PC-9 (cell line): ENCODE data around the gene GOLGA6C. TPM values are rescaled to one million over a fixed set of nuclear protein-coding genes. Genes with fewer than 3 reads are reported as not detected.
"Not testable (repeated sequence)": the region's sequence is repeated elsewhere in the genome, so short reads cannot be mapped to it uniquely, and the experiment has no call there.

Source experiments
- BruUV-seq: library from RNA; stranded (reverse); fragments of 400-500 nt; replicated peaks from 2 replicates; lab custom pipeline; 2021; lab: Mats Ljungman, UMichigan
- CTCF ChIA-PET: fragments of 300-600 bp; sonication (Branson Sonifier 250); formaldehyde crosslinking; loops from one replicate; lab custom pipeline; 2022; ENCODE audit warnings: antibody characterized with exemption; lab: Charles Lee
- POLR2A ChIA-PET: fragments of 300-600 bp; sonication (Branson Sonifier 250); formaldehyde crosslinking; loops from one replicate; lab custom pipeline; 2022; ENCODE audit warnings: antibody characterized with exemption; ENCODE audit not compliant: unreplicated experiment; lab: Charles Lee
- DNase-seq, 2 experiments: peaks; one replicate each; pipeline versions ENCODE4 v3.0.0 to v3.0.0-alpha.2; 2015 to 2022; ENCODE audit warnings: mixed read lengths in 1 of 2
- H2AFZ ChIP-seq: fragments of 200-600 bp; sonication (generic); 2 replicates; pipeline ENCODE4 v1.8.1; 2017; ENCODE audit warnings: antibody characterized with exemption
- H3F3A ChIP-seq: fragments of 200-600 bp; sonication (generic); 2 replicates; pipeline ENCODE4 v1.8.1; 2017; ENCODE audit warnings: antibody characterized with exemption, mild to moderate bottlenecking, low read depth; ENCODE audit not compliant: insufficient read depth
- H3K27ac ChIP-seq: fragments of 200-600 bp; sonication (generic); 2 replicates; pipeline ENCODE4 v1.6.1; 2016; ENCODE audit warnings: mixed run types
- H3K27me3 ChIP-seq: fragments of 200-600 bp; sonication (generic); 2 replicates; pipeline ENCODE4 v1.6.1; 2016; ENCODE audit warnings: low read depth, mixed run types; ENCODE audit not compliant: insufficient read depth
- H3K36me3 ChIP-seq: fragments of 200-600 bp; sonication (generic); 2 replicates; pipeline ENCODE4 v1.6.1; 2016; ENCODE audit warnings: low read depth, mixed run types
- H3K4me1 ChIP-seq: fragments of 200-600 bp; sonication (generic); replicated peaks from 2 replicates; pipeline ENCODE4 v1.6.1; 2016; ENCODE audit warnings: mixed run types; ENCODE audit not compliant: insufficient read depth
- H3K4me2 ChIP-seq: fragments of 200-600 bp; sonication (generic); 2 replicates; pipeline ENCODE4 v1.6.1; 2017; ENCODE audit warnings: mixed run types
- H3K4me3 ChIP-seq: fragments of 200-600 bp; sonication (generic); 2 replicates; pipeline ENCODE4 v1.6.1; 2016; ENCODE audit warnings: mixed run types
- H3K79me2 ChIP-seq: fragments of 200-600 bp; sonication (generic); 2 replicates; pipeline ENCODE4 v1.6.1; 2017; ENCODE audit warnings: low read depth, mixed run types
- H3K9me2 ChIP-seq: fragments of 200-600 bp; sonication (generic); 2 replicates; pipeline ENCODE4 v1.8.1; 2017; ENCODE audit warnings: mild to moderate bottlenecking; ENCODE audit not compliant: insufficient read depth
- H3K9me3 ChIP-seq: fragments of 200-600 bp; sonication (generic); 2 replicates; pipeline ENCODE4 v1.8.1; 2016; ENCODE audit warnings: low read depth; ENCODE audit not compliant: insufficient read depth
- H4K20me1 ChIP-seq: fragments of 200-600 bp; sonication (generic); 2 replicates; pipeline ENCODE4 v1.8.1; 2017; ENCODE audit not compliant: insufficient read depth
- EZH2 ChIP-seq: fragments of 200-600 bp; sonication (generic); IDR thresholded peaks from 2 replicates; pipeline ENCODE4 v1.8.0; 2017; ENCODE audit warnings: antibody characterized with exemption, low read depth
- intact Hi-C: fragments of 100-400 bp; cut with micrococcal nuclease; formaldehyde crosslinking; loops from one replicate; pipeline ENCODE4 v1.10.0; 2022; ENCODE audit not compliant: unreplicated experiment
- total RNA-seq: library from RNA; stranded (reverse); gene quantifications from 2 replicates; pipeline ENCODE4 v1.2.3, GENCODE V29; 2021
- TF ChIP-seq, protein P1 (sequence below): fragments of 200-600 bp; sonication (generic); conservative IDR thresholded peaks from 2 replicates; pipeline ENCODE4 v1.6.1; 2017; ENCODE audit warnings: mixed run types, antibody characterized with exemption, mild to moderate bottlenecking, moderate library complexity

Gene GOLGA6C
- total RNA-seq, 1 experiment from 2014 or later = not detected

DNA sequence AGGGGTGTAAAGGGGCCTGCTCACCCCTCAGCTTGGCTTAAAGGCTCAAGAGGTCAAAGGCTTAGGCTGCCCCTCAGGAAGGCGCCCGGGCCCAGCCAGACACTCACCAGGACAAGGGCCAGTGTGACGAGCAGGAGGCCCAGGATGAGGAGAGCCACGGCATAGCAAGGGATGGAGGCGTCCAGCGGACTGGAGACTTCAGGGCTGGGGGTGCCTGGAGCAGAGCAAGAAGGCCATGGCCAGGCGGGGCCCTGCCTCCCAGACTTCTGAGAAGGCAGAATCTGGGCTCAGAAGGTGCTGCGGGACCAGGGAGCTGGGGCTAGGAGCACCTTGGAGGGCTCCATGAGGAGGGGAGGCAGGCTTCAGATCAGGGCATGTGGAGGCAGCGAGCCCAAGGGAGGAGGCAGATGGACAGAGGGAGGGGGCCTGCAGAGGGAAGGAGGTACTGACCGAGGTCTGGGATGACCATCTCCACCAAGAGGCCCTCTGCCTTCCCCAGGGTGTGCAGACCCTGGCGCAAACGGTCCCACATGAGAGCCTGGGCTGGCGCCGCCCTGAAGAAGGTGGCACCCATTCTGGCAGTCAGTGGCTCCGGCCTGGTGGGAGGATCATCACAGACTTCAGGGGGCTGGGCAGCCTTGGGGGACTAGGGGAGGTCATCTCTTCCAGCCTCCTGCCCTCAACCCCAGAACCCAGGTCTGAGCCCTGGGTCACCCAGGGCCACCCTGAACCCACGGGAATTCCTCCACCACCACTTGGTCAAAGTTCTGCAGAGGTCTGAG is 32.0 kb upstream of the GOLGA6C start:
- Histone ChIP-seq H3K79me2 (no peaks in the 10 kb centered on the region), H3K4me3 (no peak overlapping the region), H4K20me1 (no peaks in the 10 kb centered on the region), H3K9me3 (no peaks in the 10 kb centered on the region), H3K27me3 (peaks cover 37% of the 10 kb centered on the region), H2AFZ (no peak overlapping the region), H3K27ac (no peak overlapping the region), H3K4me2 (no peak overlapping the region), H3K9me2 (no peaks in the 10 kb centered on the region), H3F3A (no peaks in the 10 kb centered on the region), H3K4me1 (no peaks in the 10 kb centered on the region), H3K36me3 (no peaks in the 10 kb centered on the region)
- BruUV-seq = no TSS peak
- intact Hi-C loops = no loop called here
- POLR2A ChIA-PET = no interaction called here
- no peak for TF ChIP-seq EZH2
- TF ChIP-seq, protein P1, sequence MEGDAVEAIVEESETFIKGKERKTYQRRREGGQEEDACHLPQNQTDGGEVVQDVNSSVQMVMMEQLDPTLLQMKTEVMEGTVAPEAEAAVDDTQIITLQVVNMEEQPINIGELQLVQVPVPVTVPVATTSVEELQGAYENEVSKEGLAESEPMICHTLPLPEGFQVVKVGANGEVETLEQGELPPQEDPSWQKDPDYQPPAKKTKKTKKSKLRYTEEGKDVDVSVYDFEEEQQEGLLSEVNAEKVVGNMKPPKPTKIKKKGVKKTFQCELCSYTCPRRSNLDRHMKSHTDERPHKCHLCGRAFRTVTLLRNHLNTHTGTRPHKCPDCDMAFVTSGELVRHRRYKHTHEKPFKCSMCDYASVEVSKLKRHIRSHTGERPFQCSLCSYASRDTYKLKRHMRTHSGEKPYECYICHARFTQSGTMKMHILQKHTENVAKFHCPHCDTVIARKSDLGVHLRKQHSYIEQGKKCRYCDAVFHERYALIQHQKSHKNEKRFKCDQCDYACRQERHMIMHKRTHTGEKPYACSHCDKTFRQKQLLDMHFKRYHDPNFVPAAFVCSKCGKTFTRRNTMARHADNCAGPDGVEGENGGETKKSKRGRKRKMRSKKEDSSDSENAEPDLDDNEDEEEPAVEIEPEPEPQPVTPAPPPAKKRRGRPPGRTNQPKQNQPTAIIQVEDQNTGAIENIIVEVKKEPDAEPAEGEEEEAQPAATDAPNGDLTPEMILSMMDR = no peak
- CTCF ChIA-PET = no interaction called here
- DNase-seq = no peak

DNA sequence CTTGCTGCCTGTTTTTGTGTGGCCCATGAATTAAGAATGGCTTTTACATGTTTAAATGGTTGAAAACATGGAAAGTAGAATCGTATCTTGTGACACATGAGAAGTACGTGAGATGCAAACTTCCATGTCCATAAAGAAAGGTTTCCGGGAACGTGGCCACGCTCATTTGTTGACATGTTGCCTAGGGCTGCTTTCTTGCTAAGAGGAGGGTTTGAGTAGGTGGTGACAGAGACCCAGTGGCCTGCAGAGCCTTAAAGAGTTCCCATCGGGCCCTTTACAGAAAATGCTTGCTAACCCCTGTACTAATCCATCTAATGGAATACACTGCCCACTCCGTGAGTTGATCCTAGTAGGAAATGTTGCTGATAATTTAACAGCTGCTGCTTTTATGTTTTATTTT is 31.0 kb upstream of the GOLGA6C start:
- H3K4me2 ChIP-seq, POLR2A ChIA-PET, H3K4me3 ChIP-seq, H3K9me3 ChIP-seq, H3K4me1 ChIP-seq, H3K27ac ChIP-seq, H3K36me3 ChIP-seq, H3K9me2 ChIP-seq, CTCF ChIA-PET, H3K79me2 ChIP-seq, DNase-seq, BruUV-seq, H2AFZ ChIP-seq, intact Hi-C loops, H3F3A ChIP-seq, H4K20me1 ChIP-seq: not testable (repeated sequence)
- H3K27me3 ChIP-seq = peaks cover 46% of the 10 kb centered on the region

DNA sequence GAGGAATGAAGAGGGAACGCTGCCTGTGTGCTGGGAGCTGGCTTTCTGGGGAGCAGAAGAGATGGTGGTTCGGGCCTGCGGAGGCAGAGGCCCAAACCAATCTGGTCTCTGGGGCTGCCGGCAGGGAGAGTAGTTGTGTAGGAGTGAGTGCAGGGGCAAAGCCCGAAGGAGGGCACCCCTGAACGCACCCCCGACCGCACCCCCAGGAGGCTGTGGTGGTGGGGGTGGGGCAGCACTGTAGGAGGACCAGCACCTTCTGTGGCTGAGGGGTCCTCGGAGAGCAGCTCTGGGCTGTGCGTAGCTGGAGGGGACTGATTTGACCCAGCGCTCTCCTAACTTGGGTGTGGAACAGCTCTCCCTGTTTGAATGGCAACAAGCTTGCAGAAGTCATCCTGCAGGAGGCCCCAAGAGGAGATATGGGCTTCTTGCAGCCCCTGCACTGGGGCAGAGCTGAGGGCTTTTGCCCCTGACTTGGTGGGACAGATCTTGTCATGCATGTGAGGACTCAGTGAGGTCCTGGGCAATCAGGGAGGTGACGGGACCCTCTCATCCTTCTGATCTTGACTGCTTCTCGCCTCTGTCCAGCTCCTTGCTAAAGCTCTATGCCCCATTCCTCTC is 30.4 kb upstream of the GOLGA6C start:
- H3K4me1 ChIP-seq = no peaks in the 10 kb centered on the region
- H2AFZ ChIP-seq = no peak overlapping the region
- intact Hi-C loops = no loop called here
- H3K27ac ChIP-seq = no peak overlapping the region
- H3K4me2 ChIP-seq = no peak overlapping the region
- no peaks in the 10 kb centered on the region for H3K79me2 ChIP-seq
- H3K27me3 ChIP-seq = peaks cover 52% of the 10 kb centered on the region
- H3K9me2 ChIP-seq = no peaks in the 10 kb centered on the region
- ChIA-PET POLR2A (no interaction called here), CTCF (no interaction called here)
- H3K4me3 ChIP-seq = no peak overlapping the region
- no TSS peak for BruUV-seq
- H3K36me3 ChIP-seq = no peaks in the 10 kb centered on the region
- no peaks in the 10 kb centered on the region for H3K9me3 ChIP-seq
- DNase-seq = no peak
- no peaks in the 10 kb centered on the region for H3F3A ChIP-seq
- TF ChIP-seq, protein P1 = no peak
- no peak for TF ChIP-seq EZH2
- no peaks in the 10 kb centered on the region for H4K20me1 ChIP-seq
